ENCODE results near the gene DNM3. TPM values are rescaled to one million over a fixed set of nuclear protein-coding genes. Genes with fewer than 3 reads are reported as not detected.

Gene DNM3
- total and polyA plus RNA-seq, 9 of the 15 experiments (the other 6 are each of a cell fraction or from before 2014, with no cell fraction given), result 0.08 to 0.36 (median 0.22) TPM; not detected in 1

- Histone ChIP-seq H3K4me1 (replicated peaks in 1 of 2; ENCODE audit: control insufficient read depth in 2 of 2, insufficient read depth in 2 of 2, low read length in 2 of 2) (no peaks in the 10 kb centered on the region), H3K27me3 (ENCODE audit: control insufficient read depth in 2 of 2, insufficient read depth in 2 of 2, low read length in 2 of 2) (no peaks in the 10 kb centered on the region), H3K9ac (ENCODE audit: insufficient read depth in 1 of 2, low read depth in 2 of 2, low read length in 2 of 2) (no peak overlapping the region), H3K9me3 (replicated peaks; ENCODE audit: control insufficient read depth, insufficient read depth, low read depth, low read length) (no peaks in the 10 kb centered on the region), H3K4me2 (ENCODE audit: insufficient read depth, low read length) (no peak overlapping the region), H3K9me1 (ENCODE audit: control insufficient read depth, insufficient read depth, low read length) (no peaks in the 10 kb centered on the region), H4K20me1 (replicated peaks; ENCODE audit: control insufficient read depth, insufficient read depth, low read length) (no peaks in the 10 kb centered on the region), H3K4me3 (no peak overlapping the region), H3K36me3 (ENCODE audit: control insufficient read depth, insufficient read depth, low read length) (no peaks in the 10 kb centered on the region), H3K79me2 (ENCODE audit: control insufficient read depth, insufficient read depth, low read length) (no peaks in the 10 kb centered on the region), H3K27ac (ENCODE audit: extremely low read depth, low read depth, low read length) (no peak overlapping the region), H2AFZ (ENCODE audit: low read depth, low read length) (no peak overlapping the region)
- no TSS peak for BruUV-seq (replicated peaks)
- intact Hi-C loops (cut with micrococcal nuclease) (no loop called here), in situ Hi-C loops (cut with MboI) (no loop called here)
- ChIA-PET CTCF (ENCODE audit: low intra/inter-chr PET ratio) (no interaction called here), POLR2A (no interaction called here)
- WGBS (ENCODE audit: insufficient coverage, low coverage, missing lambda C conversion rate), result 0% methylated on average over 1 of the region's 1 CpG
- TF ChIP-seq SP2 (IDR thresholded peaks at IDR 0.05; ENCODE audit: extremely low read depth, low read depth, low read length, poor library complexity, severe bottlenecking), result no peak
- TF ChIP-seq MIER1 (IDR thresholded peaks at IDR 0.05; ENCODE audit: low read depth), result no peak
- TF ChIP-seq TAF1 (IDR thresholded peaks at IDR 0.05; ENCODE audit: control insufficient read depth, extremely low read depth, insufficient read depth, low read length, severe bottlenecking), result no peak
- no peak for TF ChIP-seq ZNF274 (IDR thresholded peaks at IDR 0.05; ENCODE audit: borderline replicate concordance, low read depth, low read length)
- no peak for TF ChIP-seq TAF9B (IDR thresholded peaks at IDR 0.05; ENCODE audit: partially characterized antibody)
- no peak for TF ChIP-seq NFIC (IDR thresholded peaks at IDR 0.05)
- TF ChIP-seq DNMT1 (IDR thresholded peaks at IDR 0.05), result no peak
- TF ChIP-seq COPS2 (conservative IDR thresholded peaks at IDR 0.05), result no peak
- TF ChIP-seq KLF10 (CRISPR knock-in tag; IDR thresholded peaks at IDR 0.05), result no peak
- TF ChIP-seq ZNF586 (CRISPR knock-in tag; conservative IDR thresholded peaks at IDR 0.05), result no peak
- TF ChIP-seq CGGBP1 (CRISPR knock-in tag; IDR thresholded peaks at IDR 0.05), result no peak
- TF ChIP-seq MEF2A (IDR thresholded peaks at IDR 0.05; ENCODE audit: control insufficient read depth, low read depth, low read length), result no peak
- no peak for TF ChIP-seq HNRNPUL1 (IDR thresholded peaks at IDR 0.05; ENCODE audit: low read length)
- no peak for FAIRE-seq
- ATAC-seq, result no peak
- no peak for DNase-seq (ENCODE audit: extremely low read depth in 1 of 4, low spot score in 3 of 4)
Measured at GRCh38 chr1:172238158-172238557, 396.9 kb downstream of the DNM3 start.
